HG02840 (cell line): ENCODE results near the gene ATP6V0C.
"Not testable (repeated sequence)": the region's sequence is repeated elsewhere in the genome, so short reads cannot be mapped to it uniquely, and the experiment has no call there.

Experiments
- ATAC-seq: cut with Tn5 transposase; IDR thresholded peaks from one replicate; pipeline ENCODE4 v1.9.1; 2021; ENCODE audit warnings: mild to moderate bottlenecking, moderate library complexity, moderate number of reproducible peaks; ENCODE audit not compliant: unreplicated experiment, low FRiP score

ATP6V0C gene

DNA sequence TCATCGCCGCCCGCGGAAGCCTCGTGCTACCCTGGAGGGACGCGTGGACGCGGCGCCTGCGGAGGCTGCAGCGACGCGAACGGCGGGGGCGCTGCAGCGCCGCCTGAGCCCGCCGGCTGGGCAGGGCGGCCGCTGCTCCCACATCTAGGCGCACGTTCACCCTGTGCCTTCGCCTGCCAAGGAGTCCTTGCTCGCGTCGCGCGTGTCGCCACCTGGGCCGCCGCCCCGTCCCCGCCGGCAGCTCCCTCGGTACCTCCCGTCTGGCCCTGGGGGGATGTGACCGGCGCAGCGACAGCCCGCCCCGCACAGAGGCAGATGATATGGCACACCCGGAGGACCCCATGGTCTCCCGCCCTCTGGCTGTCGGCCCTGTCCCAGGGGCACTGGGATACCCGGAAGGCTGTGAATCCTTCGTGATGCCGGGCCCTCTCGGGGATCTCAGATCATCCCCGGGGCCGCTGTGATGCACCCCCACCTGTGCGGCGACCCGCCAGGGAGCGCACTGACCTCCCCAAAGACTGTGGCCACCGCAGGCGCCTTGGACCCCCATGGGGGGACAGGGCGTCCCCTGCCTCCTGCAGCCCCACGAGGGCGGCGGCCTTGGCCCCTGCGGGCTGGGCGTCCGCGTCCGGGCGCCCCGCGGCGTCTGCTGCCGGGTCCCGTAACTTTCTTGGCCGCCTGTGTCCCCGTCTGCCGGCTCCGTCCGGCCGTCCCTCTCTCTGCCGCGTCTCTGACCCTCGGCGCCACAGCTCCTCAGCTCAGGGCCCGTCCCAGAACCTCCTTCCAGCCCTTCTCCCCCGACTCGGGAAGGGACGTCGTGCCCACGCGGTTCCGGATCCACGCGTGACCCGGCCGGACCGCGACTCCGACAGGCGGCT is 39.5 kb upstream of the ATP6V0C start:
- ATAC-seq = peak; percentile 27

DNA sequence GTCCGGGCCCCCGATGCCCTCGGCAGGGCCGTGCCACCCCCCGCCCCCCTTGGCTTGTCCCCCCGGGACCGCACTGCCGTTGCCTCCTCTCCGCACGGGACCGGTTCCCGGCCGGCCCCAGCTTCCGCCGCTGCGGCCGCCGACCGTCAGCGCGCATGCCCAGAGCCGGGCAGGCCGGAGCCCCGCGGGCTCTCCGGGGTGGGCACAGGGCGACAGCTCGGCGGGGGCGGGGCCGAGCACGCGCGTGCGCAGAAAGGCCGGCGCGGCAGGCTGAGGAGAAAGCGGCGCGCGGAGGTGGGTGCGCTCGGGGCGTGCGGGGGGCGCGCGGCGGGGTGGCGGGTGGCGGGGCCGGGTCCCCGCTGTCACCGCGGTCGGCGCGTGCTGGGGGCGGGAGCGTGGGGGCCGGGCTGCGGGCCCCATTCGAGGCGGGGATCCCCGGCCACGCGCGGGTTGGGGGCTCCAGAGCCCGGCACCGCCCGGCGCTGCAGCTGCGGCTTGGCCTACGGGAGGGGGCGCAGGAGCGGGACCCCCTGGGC is 38.8 kb upstream of the ATP6V0C start, which contains the start of gene TBC1D24:
TBC1D24 (plus strand) TSS at position 251 of the 536 bp plus-strand sequence. CDS start 21,022 bp downstream, outside the sequence.
- peak; percentile 67 for ATAC-seq

DNA sequence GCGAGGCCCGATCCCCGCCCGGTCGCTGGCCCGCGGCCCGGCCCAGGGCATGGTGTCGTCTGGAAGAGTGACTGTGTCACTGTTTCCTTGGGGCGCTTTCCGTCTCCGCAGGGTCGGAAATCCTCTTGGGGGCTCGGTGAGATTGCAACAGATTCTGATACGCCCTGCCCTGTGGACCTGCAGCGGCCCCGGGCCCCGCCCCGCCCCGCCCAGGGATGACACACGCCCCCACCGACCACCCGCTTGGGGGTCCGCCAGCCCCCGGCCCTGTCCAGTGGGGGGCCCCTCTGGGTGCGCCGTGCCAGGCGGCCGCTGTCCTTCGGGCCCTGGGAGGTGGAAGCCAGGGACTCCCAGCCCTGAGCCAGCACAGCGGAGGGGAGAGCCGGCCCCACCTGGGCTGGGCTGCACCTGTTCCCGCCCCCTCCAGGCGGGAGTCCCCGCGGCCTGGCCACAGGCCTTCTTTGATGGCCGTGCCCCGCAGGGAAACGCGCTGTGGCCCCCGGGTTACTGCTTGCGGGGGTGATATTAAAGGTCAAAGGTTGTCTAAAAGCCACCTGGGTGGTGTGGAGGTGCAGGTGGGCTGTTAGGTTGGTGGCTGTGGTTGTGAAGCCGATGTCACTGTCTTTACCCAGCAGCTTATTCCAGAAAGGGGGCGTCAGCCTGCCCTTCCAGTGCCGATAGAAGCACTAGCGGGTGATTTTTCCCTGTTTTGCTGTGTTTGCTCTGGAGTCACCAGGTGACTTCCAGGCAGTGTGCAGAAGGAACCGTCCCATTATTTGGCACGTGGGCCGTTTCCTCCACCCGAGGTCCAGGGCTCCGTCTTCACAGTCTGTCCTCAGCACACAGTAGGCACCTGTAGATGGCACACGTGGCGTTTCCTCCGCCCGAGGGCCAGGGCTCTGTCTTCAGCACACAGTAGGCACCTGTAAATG is 38.1 kb upstream of the ATP6V0C start:
- no peak for ATAC-seq

DNA sequence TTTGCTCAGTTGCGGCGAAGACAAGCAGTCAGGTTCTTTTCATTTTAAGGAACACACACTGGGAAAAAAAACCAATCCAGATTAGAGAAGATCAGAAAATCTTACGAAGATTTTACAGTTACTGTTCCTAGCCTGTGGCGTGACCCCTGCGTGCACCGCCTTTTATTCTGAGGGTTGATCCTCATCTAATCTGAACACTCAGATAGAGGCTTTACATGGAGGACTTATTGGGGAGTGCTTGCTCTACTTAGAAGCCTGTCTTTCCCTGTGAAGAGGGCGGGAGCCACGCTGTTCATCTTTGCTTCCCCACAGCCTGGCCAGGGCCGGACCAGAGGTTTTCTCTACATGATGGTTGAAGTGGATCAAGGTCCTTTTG is 37.4 kb upstream of the ATP6V0C start:
- ATAC-seq = no peak

DNA sequence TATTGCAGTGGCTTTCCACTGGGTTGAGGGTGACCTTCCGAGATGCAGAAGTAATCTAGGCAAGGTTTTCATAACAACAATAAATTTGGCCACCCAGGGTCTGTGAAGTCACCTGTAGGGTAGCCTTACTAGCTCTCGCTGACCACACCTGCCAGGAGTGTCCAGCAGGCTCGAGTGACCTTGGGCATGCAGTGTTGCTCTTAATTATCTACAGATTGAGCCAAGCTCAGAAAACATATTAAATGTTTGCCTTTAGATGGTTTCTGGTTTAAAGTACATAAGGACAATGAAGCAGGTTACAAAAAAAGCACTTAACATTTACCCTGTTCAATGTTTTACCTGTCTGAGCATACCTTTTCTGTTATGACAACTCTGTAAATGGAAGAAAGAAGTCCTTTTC is 37.0 kb upstream of the ATP6V0C start:
- no peak for ATAC-seq

DNA sequence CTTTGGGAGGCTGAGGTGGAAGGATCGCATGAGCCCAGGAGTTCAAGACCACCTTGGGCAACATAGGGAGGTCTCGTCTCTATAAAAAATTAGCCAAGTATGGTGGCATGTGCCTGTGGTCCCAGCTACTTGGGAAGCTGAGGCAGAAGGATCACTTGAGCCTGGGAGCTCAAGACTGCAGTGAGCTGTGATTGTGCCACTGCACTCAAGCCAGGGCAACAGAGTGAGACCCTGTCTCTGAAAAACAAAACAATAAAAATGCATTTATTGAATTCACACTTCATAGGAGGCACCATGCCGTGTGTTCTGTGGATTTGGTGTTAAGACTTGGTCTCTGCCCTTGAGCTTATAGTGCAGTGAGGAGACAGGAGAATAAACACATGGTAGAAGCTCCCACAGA is 36.4 kb upstream of the ATP6V0C start:
- ATAC-seq = no peak

DNA sequence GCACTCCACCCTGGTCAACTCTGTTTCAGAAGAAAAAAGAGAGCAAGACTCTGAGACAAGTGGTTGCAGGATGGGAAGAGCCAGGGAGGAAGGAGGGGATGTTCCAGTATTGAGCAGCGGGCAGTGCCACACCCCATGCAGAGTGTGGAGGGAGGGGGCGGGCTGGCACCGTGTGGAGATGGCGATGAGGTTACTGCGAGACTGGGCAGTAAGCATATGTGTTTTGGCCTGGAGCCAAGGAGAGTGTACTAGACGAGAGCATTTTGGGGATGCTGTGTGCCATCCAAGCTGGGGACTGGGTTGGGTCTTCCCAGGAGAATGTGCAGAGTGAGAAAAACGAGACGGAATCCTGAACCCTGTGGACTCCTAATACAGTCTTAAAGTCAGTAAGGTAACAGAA is 35.5 kb upstream of the ATP6V0C start:
- no peak for ATAC-seq

DNA sequence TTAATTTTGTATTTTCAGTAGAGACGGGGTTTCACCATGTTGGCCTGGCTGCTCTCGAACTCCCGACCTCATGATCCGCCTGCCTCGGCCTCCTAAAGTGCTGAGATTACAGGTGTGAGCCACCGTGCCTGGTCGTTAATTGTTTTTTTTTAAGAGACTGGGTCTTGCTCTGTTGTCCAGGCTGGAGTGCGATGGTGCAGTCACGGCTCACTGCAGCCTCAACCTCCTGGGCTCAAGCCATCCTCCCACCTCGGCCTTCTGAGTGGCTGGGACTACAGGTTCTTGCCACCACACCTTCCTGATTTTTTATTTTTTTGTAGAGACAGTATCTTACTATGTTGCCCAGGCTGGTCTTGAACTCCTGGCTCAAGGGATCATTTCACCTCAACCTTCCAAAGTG is 33.8 kb upstream of the ATP6V0C start:
- ATAC-seq = not testable (repeated sequence)

DNA sequence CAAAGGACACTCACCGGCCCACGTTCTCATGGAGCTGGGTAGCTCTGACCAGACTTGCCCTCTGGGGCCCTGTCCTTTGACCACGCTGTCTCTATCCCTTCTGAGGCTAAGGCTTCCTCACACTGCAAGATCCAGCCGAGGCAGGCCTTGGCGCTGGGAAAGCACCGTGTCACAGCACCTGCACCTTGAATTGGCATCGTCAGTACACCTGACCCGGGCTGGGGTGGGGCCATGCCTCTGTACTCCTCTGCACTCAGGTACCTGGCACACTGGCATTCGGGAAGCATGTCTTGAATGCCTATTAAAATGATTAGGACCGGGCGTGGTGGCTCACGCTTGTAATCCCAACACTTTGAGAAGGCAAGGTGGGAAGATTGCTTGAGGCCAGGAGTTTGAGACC is 32.8 kb upstream of the ATP6V0C start:
- no peak for ATAC-seq

DNA sequence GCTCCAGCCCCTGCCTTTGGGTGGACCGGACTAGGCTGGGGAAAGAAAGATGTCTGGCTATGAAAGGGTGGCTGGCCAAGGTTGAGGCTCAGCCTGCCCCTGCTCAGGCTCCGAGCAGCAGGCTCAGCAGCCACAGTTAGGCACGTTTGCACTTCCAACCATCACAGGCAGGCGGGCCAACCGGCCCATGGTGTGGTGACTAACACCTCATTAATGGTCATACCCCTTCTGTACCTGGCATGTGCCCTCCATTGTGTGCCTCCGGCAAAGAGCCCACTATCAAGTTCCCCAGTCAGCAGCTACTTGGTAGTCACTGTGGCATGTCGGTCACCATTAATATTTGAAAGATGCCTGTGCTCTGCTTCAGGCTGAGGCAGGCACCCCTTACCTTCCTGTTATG is 32.1 kb upstream of the ATP6V0C start:
- no peak for ATAC-seq

DNA sequence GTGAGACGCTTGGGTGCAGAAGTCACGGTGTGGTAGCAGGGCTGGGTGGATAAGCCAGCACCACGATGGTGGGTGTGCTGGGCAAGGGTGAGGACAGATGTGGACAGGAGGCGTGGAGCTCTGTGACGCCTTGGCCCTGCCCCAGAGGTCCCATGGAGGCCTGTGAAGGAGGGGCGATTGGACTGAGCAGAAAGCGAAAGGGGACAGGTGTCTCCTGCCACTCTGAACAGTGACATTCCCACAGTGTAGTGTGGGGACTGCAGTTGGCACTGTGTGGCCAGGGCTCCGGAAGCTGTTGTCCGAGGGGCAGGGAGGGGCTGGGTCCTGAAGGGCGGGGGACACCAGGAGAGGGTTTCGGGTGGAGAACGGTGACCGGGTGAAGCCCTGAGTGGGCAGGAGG is 31.5 kb upstream of the ATP6V0C start:
- no peak for ATAC-seq

DNA sequence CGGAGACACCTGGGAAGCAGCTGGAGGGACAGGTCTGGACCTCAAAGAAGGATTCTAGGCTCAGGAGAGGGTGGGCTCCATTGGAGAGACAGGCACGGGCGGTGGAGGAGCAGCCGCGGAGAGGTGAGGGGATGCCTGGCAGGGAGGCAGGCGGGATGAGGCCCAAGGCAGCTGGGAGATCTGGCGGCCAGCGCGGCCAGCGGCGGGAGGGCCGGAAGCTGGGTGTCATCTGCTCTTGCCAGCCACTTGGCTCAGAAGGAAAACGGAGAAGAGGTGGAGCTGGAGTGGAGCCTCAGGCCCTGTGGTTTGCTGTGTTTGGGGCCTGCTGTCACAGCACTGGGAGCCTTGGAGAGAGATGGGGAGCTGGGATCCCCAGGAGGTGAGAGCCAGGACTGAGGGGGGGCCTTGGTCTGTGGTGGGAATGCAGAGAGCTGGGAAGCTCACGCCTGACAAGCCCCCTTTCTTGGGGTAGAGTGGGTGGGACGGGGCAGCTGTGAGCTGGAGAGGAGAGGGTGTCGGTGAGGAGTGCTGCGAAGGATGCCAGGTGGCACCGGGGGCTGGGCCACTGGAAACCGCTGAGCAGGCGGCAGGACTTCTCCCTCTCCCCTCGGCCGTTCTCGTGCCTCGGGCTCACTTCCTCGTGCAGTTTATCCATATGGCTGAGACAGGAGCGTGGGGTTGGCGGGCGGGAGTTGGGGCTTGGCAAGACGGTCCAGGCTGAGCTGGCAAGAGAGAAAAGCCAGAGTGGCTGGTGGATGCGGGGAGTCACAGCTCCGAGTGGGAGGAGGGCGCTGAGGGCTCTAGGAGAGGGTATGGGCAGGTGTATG is 30.8 kb upstream of the ATP6V0C start:
- no peak for ATAC-seq

DNA sequence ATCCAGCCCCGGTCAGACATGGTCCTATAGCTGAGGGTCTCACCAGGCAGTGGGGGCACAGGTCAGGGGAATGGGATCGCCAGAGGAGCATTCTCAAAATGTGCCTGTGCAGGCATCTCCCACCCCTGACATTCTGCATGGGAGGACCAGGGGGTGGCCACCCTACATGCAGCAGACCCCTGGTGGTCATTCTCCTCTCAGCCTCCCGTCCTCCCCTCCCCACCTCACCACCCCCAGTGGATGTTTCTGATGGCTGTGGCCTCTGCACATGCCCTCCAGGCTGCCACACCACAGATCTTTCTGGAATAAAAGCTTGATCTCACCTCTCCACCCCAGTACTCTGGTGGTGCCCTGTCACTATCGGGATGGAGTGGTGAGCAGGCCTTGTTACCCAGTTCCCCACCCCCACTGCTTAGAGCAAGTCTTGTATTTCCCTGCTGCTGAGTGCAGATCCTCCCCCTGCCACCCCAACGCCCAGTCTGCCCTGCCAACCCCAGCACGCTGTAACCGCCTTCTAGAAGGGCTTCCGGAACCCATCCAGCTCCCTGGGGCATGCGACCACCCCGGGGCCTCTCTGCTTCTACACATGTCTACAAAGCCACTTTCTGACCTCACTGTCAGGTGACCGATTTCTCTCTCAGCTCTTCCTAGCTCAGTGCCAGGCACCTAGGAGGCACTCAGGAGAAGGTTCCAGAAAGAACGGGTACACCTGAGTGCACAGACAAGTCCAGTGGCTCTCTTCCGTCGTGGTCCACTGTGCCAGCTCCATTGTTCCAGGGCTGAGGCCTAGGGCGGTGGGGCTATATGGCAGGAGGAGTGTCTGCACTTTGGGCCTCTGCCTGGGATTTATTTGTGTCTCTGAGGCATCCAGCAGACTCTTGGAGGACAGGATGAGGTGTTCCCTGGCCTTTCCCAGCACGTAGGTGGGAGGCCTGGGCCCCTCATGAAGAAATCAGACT is 29.5 kb upstream of the ATP6V0C start:
- no peak for ATAC-seq

DNA sequence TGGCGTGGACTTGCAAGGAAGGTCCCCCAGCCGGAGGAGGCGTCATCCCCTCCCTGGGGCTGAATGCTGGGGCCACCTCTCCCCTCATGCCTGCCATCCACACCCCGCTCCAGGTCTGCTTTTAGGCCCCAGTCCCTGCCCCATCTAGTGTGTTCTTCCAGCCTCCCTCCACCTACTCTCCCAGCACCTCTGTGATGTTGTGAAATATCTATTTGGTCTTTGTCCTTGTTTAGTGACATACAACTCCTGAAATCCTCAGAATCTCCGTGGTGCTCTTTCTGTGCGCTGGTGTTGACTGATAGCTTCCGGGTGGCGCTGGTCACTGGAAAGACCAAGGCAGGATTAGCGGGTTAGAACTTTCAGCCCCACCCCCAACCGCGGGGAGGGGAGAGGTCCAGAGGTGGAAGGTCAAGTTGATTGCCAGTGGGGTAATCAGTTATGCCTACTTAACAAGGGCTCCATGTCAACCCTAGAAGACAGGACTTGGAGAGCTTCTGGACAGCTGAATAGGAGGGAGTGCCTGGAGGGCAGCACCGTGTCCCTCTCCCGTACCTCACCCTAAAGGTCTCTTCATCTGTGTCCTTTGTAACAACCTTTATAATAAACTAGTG is 28.7 kb upstream of the ATP6V0C start:
- no peak for ATAC-seq

DNA sequence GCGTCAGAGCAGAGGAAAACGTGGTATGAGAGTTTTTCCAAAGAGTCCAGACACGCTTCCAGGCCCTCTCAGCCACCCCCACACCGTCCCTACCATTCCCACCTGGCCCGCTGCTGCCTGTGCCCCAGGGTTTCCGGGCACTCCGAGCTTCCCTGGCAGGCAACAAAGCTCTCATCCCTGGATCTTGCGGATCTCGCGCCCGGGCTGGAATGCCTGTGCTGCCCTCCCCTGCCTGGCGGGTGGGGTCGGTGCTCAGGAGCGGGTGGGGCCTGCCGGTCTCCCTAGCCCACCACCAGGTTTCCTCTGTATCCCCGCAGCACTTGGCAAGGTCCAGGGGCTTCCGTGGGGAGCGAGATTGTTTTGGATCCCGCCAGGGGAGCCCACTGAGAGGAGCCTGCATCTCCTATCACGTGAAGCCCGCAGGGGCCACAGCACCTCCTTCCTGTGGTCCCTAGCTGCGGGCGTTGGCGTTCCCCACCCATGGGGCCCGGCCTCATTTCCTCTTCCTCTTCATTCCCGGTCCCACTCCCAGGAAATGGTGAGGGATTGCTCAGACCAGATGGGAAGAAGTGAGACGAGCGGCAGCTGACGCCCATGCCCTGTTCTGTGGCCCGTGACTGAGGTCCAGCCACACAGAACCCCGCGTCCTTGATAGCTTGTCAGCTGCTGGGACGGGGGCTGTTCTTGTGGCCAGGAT is 27.8 kb upstream of the ATP6V0C start:
- no peak for ATAC-seq

DNA sequence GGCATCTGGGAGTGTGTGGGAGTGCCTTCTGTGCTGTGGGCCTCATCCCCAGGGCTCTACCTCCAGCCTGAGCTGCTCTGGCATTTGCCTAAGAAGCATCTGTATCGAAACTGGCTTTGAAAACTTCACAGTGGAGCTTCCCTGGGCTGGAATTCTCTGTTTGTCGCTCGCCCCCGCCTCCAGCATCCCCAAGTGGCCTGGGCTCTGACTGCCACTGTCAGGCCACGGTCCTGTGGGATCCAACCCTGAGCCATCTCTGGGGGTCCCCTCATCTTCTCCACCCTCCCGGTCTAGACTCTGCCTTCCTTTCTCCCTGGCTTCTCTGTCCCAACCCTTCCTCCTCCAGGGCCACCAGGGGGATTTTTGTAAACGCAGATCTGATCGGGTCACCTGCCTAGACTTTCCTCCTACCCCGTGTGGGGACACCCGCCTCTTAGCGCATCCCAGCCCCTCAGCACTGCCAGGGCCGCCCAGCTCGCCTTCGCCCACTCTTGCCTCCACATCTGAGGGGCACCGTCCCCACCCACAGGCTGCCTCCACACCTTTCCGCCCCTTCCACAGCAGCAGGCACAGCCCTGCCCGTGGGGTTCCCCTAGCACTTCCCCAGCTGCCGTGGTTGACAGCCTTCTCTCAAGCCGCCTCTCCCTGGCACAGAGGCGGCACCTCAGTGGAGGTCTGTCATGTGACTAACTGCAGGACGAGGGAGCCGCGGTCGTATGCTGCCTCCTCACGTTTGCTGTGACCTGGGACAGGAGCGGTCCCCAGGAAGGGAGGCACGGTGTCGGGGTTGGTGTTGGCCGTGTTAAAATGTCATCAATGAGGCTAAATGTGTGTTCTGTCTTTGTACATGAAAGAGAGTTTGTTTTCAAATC is 26.9 kb upstream of the ATP6V0C start:
- ATAC-seq = no peak

DNA sequence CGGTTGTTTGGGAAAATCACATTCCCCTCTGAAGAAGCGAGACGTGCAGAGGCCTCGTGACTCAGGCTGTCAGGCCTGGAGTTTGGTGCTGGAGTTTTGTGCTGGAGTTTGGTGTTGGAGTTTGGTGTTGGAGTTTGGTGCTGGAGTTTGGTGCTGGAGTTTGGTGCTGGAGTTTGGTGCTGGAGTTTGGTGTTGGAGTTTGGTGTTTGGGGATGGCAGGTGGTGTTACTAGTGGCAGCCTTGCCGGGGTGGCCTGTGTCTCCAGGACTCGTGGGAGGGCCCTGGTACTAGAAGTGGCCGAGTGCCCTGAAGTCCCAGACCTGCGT is 26.3 kb upstream of the ATP6V0C start:
- no peak for ATAC-seq
